SHP77 (cell line): ENCODE results near the gene MED15.

Experiments used
- DNase-seq, 2 experiments: peaks; one replicate each; lab custom pipeline; 2025; lab: John Stamatoyannopoulos, UW

MED15 gene

DNA sequence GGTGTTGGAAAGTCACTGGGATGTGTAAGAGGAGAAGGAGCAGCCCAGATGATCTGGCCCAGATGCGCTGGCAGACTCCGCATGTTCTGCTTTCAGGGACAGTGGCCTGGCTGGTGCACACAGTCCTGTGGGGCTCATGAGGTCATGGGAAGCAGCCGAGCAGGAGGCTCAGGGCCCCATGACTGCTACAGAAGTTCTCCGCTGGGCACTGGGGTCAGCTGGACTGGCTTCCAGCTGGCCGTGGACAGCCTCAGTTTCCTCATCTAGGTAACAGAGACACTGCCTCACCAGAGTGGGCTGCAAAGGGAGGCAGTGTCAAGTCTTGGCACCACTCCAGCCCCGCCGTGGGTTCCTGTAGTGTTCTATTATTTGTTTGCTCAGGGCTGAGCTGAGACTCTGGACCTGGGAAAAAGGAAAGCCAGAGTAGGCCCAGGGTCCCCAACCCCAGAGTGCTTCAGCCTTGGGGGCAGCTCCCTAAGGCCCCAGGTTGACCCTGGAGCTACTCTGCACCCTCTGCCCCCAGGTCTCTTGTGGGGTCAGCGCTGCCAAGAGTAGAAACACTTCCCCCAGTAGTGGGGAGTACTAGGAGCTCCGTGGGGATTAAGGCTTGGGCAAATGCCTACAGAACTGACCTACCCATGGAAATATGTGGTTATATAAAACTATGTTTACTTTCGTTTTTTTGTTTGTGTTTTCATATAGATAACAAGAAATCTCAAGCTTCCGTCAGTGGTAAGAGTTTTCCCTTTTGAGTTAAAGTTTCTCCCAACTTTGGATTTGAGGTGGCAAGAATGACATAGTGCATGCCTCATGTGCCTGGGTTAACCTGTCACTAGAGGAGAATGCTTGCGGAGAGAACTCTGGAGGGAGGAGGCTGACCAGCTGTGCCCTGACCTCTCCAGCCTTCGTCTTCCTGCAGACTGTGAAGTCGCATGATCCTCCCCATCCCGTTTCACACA lies 45.3 kb downstream of the MED15 start:
- no peak for DNase-seq

DNA sequence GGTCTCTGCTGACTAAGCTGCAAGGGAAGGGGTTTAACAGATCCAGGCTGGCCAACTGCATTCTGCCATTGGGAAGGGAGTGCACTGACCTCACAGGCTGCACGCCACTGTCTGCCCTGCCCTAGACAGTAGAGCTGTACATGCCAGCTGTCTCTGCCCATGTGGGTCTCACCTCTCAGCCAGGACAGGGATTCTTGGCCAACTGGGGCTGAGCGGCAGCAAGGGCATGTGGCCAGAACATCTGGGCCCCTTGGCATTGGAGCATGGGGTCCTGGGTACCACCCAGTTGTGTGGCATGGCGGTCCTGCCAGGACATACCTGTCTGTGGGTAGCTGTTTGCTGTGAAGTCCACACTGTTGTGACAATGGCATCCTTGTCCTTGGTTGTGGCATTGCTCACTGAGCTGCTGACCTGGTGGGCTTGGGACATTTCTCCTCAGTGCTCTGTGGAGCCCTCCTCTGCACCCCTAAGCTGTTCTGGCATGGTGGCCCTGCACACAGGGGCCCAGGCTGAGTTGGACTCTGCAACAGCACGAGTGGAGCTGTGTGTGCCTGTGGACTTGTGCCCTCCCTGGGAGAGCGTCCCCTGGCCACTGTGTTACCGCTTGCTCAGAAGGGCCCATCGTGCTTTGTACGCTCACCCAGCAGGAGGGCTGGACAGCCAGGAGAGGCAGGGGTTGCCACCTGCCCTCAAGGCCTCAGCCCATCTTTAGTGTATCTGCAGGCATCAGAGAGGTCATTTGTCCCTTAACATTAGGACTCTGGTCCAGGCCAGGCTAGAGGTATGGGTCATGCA lies 46.7 kb downstream of the MED15 start:
- no peak for DNase-seq

DNA sequence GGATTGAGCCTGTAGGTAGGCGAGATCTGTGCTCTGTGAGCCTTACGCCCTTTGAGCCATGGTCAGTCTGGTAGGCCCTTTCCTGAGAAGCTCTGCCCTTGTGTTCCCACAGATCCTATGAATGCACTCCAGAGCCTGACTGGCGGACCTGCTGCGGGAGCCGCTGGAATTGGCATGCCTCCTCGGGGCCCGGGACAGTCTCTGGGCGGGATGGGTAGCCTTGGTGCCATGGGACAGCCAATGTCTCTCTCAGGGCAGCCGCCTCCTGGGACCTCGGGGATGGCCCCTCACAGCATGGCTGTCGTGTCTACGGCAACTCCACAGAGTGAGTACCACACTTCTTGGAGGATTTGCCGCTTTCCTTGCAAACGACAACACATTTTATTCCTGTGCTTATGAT lies 47.4 kb downstream of the MED15 start:
- DNase-seq = no peak

DNA sequence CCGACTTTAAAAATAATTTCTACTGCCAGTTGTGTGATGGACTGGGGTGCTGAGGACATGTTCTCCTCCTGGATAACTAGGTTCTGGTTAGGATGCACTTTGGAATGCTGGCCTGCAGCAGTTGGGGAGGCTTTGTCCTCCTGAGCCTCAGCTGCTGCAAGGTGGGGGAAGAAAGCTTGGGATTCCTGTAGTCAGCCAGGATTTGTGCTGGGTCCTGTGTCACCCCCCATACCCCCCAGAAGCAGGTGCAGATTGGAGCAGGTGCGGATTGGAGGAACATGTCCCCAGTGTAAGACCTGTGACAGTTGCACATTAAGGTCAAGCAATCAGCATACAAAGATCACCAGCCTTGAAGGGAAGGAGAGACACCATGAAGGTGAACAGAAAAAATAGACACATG lies 51.1 kb downstream of the MED15 start:
- DNase-seq = no peak

DNA sequence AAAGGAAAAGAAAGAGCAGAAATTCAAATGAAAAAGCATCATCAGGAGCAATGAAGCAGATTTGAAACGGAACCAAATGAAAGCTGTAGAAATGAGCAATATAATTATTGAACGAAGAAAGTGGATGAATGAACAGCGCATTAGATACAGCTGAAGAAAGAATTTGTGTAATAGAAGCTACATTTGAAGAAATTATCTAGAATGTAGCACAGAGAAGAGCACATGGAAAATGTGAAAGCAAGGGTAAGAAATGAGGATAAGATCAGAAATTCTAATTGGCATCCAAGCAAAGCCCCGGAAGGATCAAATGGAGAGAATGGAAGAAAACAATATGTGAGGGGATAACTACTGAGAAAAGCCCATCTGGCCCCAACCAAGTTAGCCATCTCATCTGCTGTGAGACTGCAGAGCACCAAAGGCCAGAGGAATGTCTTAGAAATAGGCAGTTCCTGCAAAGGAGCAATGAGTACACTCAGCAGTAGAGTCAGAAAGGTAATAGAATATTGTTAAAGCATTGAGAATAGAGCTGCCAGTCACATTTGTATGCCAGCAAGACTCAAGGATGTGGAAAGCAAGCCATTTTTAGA lies 51.9 kb downstream of the MED15 start:
- no peak for DNase-seq

DNA sequence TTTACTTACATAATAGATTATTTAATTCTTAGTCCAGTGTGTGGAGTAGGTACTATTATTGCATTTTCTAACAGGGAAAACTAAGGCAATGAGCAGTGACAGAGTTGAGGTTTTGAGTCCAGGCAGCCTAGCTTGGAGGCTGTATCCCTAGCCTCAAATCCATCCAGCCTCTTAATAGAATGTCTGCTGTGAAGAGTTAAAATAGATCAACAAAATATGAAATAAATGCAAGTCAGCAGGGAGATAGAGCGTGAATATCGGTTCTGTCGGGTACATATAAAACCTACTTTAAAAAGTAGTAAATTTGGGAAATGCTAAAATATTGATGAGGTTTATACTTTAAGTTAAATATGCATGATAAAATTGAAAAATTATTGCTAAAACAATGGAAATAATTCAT lies 53.3 kb downstream of the MED15 start:
- DNase-seq = no peak

DNA sequence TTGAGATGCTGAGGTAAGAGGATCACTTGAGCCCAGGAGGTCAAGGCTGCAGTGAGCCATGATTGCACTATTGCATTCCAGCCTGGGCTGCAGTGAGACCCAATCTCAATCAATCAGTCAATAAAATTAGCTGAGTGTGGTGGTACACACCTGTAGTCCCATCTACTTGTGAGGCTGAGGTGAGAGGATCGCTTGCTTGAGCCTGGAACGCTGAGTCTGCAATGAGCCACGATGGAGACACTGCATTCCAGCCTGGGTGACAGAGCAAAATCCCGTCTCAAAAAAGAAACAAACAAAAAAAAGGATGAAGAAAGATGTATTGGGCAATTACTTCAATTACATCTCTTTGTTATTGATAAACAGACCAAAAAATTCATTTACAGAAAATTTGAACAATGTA lies 54.5 kb downstream of the MED15 start:
- no peak for DNase-seq

DNA sequence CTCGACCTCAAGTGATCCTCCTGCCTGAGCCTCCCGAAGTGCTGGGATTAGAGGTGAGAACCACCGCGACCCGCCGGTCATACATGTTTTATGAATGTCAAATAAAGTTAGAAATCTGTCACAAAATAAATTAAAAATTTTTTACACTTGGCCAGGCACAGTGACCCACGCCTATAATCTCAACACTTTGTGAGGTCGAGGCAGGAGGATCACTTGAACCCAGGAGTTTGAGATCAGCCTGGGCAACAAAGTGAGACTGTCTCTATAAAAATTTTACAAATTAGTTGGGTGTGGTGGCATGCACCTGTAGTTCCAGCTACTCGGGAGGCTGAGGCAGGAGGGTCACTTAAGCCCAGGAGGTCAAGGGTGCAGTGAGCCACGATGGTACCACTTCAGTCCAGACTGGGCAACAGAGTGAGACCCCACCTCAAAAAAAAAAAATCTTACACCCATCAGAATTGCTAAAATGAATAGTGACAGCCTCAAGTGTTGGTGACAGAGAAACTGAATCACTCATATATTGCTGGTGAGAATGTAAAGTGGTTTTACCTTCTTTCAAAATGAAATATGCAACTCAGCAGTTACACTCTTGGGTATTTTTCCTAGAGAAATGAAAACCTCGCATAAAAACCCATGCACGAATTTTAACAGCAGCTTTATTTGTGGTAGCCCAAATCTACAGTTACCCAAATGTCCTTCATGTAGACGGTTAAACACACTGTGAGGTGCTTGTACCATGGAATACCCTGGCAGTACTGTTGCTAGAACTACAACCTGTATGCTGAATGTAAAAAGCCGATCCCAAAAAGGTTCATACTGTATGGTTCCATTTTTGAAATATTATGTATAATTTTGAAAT lies 55.4 kb downstream of the MED15 start:
- DNase-seq = no peak

DNA sequence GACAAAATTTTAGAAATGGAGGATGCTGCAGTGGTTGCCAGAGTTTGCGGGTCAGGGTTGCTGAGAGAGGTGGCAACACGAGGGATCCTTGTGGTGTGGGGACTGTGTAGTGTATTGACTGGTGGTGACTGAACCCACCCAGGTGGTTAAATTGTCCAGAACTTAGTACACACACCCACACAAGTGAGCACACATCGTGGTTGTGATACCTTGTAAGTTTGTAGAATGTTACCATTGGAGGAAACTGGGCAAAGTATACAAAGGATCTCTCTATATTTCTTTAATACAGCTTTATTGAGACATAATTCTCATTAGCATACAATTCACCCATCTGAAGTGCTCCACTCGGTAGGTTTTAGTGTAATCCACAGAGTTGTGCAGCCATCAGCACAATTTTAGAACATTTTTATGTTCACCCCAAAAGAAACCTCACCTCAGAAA lies 56.1 kb downstream of the MED15 start:
- DNase-seq = no peak

DNA sequence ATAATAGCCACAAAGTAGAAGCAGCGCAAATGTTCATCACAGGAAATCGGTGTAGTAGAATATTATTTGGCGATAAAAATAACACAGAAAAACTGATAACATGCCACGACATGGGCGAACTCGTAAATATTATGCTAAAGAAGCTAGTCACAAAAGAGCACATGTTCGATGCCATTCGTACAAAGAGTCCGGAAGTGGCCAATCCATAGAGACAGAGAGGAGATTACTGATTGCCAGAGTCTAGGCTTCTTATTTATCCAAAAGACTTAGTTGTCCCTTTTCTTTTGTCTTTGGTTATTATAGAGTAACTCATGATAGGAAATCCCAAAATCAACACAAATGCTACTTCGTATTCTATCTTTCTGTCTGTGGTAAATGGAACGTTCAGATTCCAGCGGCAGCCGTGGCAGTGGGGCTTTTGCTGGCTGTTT lies 56.5 kb downstream of the MED15 start:
- no peak for DNase-seq

DNA sequence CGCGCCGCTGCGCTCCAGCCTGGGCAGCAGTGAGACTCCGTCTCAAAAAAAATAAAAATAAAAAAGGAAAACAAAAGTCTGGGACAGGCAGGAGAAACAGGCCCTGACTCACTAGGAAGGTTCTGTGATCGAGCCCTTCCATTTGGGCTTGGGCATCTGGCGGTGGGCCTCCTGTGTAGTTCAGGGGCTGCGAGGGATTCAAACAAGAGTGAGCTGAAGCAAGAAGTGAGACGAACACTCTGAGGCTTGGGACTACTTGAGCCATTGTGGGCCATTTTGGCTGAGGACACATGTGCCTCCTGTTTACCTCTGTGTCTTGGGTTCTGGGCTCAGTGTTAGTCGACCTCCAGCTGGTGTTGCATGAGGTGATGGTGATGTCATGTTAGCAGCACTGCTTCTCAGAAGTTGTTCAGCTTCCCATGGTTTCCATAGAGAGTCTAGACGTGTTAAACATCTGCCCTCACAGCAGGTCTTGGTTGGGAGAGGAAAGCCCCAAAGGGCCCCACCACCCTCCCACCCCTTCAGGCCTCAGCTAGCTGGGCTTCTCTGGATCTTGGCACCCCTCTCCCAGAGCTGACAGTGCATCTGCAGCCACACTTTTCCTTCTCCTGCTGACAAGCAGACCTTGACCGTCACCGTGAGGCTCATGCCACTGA lies 57.8 kb downstream of the MED15 start:
- DNase-seq = no peak

DNA sequence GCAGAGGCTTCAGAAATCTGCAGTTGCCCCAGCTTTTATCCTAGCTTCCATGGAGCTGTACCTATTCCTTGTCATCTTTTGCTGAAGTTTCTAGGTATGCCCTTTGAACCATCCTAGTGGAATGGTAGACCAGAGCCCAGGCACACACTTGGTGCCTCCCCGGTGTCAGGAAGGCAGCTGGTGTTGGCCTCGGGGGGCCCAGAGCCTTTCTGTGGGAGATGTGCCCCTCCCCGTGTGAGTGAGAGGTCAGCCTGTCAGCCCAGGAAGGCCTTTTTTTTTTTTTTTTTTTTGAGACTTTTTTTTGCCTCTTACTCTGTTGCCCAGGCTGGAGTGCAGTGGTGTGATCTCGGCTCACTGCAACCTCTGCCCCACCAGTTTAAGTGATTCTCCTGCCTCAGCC lies 58.4 kb downstream of the MED15 start:
- DNase-seq = no peak

DNA sequence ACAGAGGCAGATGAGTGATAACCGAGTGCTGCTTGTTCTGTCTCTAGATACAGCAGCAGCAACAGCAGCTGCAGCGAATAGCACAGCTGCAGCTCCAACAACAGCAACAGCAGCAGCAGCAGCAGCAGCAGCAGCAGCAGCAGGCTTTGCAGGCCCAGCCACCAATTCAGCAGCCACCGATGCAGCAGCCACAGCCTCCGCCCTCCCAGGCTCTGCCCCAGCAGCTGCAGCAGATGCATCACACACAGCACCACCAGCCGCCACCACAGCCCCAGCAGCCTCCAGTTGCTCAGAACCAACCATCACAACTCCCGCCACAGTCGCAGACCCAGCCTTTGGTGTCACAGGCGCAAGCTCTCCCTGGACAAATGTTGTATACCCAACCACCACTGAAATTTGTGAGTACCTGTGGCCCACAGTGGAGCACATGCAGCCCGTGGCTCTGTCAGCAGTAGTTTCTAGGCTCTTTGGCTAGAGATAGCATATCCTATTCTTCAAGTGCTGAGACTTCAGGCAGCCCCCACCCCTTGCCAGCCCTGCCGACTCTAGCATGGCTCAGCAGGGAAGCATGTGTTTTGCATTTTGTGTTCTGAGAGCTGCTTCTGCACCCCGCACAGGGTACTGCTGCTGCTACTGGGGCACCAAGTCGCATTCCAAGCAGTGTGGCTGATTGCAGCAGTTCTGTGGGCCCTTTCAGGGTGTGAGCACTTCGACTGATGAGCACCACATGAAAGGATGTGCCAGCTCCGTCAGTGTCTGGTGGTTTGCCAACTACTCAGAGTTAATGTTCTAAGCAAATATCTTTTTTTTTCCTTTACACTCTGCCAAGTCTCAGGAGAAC lies 59.2 kb downstream of the MED15 start:
- no peak for DNase-seq

DNA sequence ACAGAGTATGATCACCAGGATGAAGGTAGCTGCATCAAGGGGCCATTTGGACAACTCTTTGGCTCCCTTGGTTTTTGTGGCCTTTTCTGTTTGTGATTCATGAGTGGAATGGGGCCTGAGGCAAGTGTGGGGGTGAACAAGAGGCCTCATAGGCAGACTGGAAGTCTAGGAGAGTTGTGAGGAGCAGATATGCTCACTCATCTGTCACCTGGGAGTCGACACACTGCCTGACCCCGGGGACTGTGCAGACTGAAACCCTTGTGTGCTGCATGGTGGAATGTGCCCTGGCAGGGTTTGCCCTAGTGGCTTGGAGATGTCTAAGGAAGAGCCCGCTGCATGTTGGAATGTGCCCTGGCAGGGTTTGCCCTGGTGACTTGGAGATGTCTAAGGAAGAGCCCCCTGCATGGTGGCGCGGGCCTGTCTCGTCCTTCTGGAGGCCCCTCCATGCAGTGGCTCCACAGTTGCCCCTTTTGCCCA lies 60.0 kb downstream of the MED15 start:
- DNase-seq = no peak

DNA sequence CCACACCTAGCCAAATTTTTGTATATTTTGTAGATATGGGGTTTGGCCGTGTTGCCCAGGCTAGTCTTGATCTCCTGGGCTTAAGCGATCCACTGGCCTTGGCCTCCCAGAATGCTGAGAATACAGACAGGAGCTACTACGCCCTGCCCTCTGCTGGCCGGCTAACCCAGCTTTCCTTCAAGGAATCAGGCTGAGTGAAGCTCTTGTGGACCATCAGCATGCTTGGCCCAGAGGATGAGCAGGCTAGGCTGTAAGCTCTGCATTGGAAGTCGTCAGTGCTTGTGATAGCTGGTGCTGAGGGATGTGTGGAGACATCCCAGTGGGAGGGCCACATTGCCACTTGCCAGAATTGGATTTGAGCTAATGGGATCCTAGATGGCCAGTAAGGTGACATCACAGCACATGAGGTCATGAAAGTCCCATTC lies 60.6 kb downstream of the MED15 start:
- DNase-seq = no peak

DNA sequence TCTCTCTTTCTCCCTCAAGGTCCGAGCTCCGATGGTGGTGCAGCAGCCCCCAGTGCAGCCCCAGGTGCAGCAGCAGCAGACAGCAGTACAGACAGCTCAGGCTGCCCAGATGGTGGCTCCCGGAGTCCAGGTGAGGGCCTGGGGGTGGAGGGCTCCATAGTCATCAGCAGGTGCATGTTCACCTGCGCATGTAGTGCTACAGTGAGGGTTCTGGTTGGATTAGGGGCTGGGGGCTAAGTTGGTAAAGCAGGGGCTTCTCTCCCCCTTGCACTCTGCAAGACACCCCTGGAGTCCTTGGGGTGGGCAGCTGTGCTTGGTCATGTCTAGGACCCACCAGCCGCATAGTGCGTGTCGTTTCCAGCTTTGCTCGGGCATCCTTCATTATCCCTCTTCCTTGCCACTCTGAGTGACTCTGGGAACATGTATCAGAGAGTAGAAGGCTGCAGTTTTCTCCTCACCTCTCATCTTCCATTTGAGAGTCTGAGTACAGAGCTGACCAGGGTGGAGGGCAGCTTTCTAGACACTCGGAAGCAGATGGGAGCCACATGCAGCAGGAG lies 61.2 kb downstream of the MED15 start:
- no peak for DNase-seq

DNA sequence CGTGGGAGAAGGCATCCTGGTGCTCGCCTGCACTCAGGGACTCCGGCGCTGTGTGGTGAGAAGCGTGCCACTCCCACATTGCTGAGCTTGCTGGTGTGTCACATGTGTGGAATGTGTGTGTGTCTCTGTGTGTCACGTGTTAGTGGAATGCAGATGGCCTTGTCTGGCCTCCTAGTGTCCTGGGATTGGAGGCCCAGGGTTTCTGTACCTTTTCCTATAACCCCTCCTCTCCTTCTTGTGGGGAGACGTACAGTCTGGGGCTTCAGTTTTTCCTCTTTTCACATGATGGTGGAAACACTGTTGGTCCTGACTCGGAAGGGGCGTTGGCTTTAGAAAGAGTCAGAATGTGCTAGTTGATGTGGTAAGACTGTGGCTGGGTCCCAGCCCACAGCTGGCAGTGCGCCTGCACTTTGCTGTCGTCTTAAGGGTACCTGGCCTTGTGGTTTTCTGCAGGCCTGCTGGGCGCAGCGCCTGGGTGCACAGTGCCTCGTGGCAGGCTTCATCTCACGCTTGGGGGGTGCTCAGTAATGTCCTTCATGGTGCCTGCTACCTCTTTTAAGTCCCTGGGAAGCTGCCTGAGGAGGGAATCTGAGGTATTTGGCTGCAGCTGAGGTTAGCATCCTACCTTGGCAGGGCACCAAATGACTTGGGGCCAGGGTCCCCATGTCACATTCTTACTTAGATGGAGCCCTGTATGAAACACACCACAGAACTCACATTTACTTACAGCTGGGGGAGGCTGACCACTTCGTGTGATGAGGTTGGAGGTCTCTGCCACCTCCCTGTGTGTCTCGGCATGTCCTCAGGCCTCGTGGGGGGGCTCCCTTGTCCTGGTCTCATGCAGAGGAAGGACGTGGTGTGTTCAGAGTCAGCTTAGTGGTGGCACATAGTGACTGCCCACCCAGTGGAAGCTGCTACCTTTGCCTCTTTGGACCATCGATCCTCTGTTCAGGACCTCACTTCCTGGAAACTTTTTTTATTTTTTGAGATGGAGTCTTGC lies 61.9 kb downstream of the MED15 start:
- DNase-seq = no peak

DNA sequence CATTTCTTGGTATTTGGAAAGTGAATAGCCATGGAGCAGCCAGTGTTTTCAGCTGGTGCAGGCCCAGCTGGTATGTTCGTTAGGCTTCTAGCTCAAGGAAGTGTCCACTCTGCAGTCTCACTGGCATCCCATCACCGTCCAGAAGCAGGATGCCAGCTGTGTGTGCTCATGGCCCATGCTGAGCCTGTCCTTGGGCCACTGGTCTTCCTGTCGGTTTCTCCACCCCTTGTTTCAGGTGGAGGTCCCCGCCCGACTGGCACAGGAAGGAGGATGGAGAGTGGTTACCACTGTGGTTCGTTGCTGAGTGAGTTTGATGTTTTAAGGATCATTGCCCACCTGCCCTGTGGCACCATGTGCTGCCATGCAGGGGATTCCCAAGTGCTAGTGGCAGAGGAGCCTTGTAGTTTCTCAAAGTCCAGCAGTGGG lies 63.7 kb downstream of the MED15 start:
- DNase-seq = no peak
